Thoracic aorta (tissue), 2 donors: ENCODE measurements around the gene SLC25A11. TPM values are rescaled to one million over a fixed set of nuclear protein-coding genes. Genes with fewer than 3 reads are reported as not detected.

Experiments
- ATAC-seq: fragments of 150-250 bp; one replicate; pipeline ENCODE4 v1.8.0; 2017; ENCODE audit warnings: low read depth; ENCODE audit not compliant: insufficient number of reproducible peaks, low FRiP score
- DNase-seq: peaks from one replicate; pipeline ENCODE4 v3.0.0-alpha.2; 2020; ENCODE audit warnings: low spot score
- H3K27ac ChIP-seq, 2 donors: fragments of 200-600 bp; sonication (generic); 1 replicate in 1 of 2; 2 replicates in 1 of 2; pipeline ENCODE4 v1.5.1; 2016; ENCODE audit warnings: mild to moderate bottlenecking in 2 of 2, moderate library complexity in 2 of 2
- H3K27me3 ChIP-seq: fragments of 200-600 bp; sonication (generic); replicated peaks from 2 replicates; pipeline ENCODE4 v1.6.0; 2016; ENCODE audit warnings: mild to moderate bottlenecking; ENCODE audit not compliant: insufficient read depth
- H3K36me3 ChIP-seq: fragments of 200-600 bp; sonication (generic); one replicate; pipeline ENCODE4 v1.5.1; 2016
- H3K4me1 ChIP-seq, 2 donors: fragments of 200-600 bp; sonication (generic); 1 replicate in 1 of 2; 2 replicates in 1 of 2; pipeline versions ENCODE4 v1.5.1 to v1.6.0; 2016; ENCODE audit warnings: low read depth in 2 of 2, mild to moderate bottlenecking in 1 of 2; ENCODE audit not compliant: control insufficient read depth in 1 of 2
- H3K4me3 ChIP-seq: fragments of 200-600 bp; sonication (generic); 2 replicates; pipeline ENCODE4 v1.5.1; 2016; ENCODE audit warnings: mild to moderate bottlenecking
- H3K9me3 ChIP-seq: fragments of 200-600 bp; sonication (generic); 2 replicates; pipeline ENCODE4 v1.5.1; 2016
- total RNA-seq, 2 donors: library from RNA; depleted of rRNA; stranded (reverse); fragments of >200 nt; gene quantifications; one replicate each; pipeline versions ENCODE4 v1.1.0 to v1.2.3, GENCODE V29; 2016
- TF ChIP-seq, protein P1 (sequence below): fragments of 200-600 bp; sonication (generic); IDR thresholded peaks from one replicate; pipeline ENCODE4 v1.5.1; 2019; ENCODE audit warnings: antibody characterized with exemption

The SLC25A11 gene
- total RNA-seq, 2 donors from 2014 or later, result 27.0 to 39.7 TPM

DNA sequence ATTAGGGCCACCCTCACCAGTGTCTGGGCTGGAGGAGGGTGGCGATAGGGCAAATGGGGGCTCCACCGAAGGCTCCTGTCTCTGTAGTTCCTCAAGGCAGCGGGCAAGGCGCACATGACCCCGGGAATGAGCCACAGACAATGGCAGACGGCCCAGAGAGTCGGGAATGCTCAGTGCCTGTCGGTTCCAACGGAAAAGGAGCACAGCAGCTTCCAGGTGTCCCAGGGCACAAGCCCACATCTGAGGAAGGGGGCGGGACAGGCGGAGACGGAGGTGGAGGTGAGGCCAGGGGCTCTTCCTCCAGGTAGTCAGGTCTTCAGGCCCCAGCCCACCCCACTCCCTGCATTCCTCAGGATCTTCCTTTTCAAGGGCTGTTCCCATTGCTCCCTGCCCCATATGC, 32.9 kb upstream of the SLC25A11 start:
- H3K4me1 ChIP-seq, result peaks cover 8 to 38% of the 10 kb centered on the region in 2 donors
- peak overlapping the region in 1 of 2 donors; percentile 11 for H3K27ac ChIP-seq
- H3K4me3 ChIP-seq, result no peak overlapping the region
- no peaks in the 10 kb centered on the region for H3K27me3 ChIP-seq
- ATAC-seq (no peak), DNase-seq (no peak)
- no peaks in the 10 kb centered on the region for H3K9me3 ChIP-seq
- TF ChIP-seq, protein P1, sequence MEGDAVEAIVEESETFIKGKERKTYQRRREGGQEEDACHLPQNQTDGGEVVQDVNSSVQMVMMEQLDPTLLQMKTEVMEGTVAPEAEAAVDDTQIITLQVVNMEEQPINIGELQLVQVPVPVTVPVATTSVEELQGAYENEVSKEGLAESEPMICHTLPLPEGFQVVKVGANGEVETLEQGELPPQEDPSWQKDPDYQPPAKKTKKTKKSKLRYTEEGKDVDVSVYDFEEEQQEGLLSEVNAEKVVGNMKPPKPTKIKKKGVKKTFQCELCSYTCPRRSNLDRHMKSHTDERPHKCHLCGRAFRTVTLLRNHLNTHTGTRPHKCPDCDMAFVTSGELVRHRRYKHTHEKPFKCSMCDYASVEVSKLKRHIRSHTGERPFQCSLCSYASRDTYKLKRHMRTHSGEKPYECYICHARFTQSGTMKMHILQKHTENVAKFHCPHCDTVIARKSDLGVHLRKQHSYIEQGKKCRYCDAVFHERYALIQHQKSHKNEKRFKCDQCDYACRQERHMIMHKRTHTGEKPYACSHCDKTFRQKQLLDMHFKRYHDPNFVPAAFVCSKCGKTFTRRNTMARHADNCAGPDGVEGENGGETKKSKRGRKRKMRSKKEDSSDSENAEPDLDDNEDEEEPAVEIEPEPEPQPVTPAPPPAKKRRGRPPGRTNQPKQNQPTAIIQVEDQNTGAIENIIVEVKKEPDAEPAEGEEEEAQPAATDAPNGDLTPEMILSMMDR, result no peak
- peaks cover 33% of the 10 kb centered on the region for H3K36me3 ChIP-seq

DNA sequence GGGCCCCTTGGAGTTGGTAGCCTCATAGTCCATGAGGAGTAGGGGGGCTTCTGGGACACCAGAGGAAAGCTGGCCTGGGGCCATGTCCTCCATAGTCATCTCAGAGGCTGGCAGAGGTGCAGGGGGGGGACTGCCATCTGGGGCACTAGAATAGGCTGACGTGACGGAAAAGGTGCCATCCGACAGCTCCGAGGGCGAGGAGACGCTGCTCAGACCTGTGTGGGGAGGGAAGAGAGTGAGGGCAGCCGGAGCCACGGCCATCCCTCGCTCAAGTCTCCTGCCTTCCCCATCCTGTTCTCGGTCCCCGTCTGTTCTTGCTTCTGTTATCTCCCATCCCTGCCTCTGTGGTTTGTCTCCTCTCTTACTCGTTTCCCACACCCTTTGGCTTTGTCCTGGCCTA, 32.5 kb upstream of the SLC25A11 start:
- H3K4me3 ChIP-seq, result no peak overlapping the region
- ATAC-seq (no peak), DNase-seq (no peak)
- TF ChIP-seq, protein P1, result no peak
- H3K4me1 ChIP-seq, result peaks cover 8 to 38% of the 10 kb centered on the region in 2 donors
- peaks cover 28% of the 10 kb centered on the region for H3K36me3 ChIP-seq
- H3K9me3 ChIP-seq, result no peaks in the 10 kb centered on the region
- H3K27ac ChIP-seq, result peak overlapping the region in 1 of 2 donors; percentile 11
- no peaks in the 10 kb centered on the region for H3K27me3 ChIP-seq

DNA sequence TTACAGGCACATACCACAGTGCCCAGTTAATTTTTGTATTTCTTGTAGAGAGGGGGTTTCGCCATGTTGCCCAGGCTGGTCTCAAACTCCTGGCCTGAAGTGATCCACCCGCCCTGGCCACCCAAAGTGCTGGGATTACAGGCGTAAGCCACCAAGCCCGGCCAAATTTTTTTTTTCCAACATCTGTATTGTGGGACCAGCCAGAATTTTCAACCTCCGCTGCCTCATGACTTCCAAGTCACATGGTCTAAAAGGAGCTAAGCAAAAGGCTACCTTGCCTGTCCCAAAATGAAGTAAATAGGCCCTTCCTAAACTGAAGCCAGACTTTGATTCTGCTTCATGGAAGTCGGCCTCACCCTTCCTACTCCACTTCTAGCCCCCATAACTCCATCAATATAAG, 32.0 kb upstream of the SLC25A11 start:
- H3K36me3 ChIP-seq, result peaks cover 23% of the 10 kb centered on the region
- no peak overlapping the region for H3K27ac ChIP-seq
- H3K9me3 ChIP-seq, result no peaks in the 10 kb centered on the region
- H3K4me3 ChIP-seq, result no peak overlapping the region
- ATAC-seq, result no peak
- no peak for DNase-seq
- no peaks in the 10 kb centered on the region for H3K27me3 ChIP-seq
- peaks cover 8 to 38% of the 10 kb centered on the region in 2 donors for H3K4me1 ChIP-seq
- TF ChIP-seq, protein P1, result no peak

DNA sequence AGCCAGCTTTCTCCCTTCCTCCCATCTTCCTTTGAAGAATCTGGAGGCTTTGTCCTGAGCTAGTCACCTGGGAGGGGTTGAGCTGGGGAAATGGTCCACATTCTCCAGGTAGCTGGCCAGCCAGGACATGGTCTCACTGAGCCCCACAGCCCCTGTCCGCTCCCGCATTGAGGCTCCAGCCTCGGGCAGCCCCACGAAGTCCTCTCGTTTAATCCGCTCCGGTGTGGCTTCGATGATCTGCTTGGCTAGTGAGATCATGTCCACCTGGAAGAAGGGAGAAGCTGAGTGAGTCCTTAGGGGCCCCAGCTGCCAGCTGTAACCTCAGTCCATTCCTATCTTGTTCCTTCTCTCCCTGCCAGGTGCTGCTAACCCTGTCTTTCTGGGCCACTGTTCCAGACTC, 30.4 kb upstream of the SLC25A11 start:
- H3K36me3 ChIP-seq, result peaks cover 18% of the 10 kb centered on the region
- peaks cover 13 to 46% of the 10 kb centered on the region in 2 donors for H3K4me1 ChIP-seq
- TF ChIP-seq, protein P1, result no peak
- DNase-seq, result no peak
- ATAC-seq, result no peak
- no peaks in the 10 kb centered on the region for H3K9me3 ChIP-seq
- no peaks in the 10 kb centered on the region for H3K27me3 ChIP-seq
- no peak overlapping the region for H3K4me3 ChIP-seq
- peak overlapping the region in 1 of 2 donors; percentile 94 for H3K27ac ChIP-seq

DNA sequence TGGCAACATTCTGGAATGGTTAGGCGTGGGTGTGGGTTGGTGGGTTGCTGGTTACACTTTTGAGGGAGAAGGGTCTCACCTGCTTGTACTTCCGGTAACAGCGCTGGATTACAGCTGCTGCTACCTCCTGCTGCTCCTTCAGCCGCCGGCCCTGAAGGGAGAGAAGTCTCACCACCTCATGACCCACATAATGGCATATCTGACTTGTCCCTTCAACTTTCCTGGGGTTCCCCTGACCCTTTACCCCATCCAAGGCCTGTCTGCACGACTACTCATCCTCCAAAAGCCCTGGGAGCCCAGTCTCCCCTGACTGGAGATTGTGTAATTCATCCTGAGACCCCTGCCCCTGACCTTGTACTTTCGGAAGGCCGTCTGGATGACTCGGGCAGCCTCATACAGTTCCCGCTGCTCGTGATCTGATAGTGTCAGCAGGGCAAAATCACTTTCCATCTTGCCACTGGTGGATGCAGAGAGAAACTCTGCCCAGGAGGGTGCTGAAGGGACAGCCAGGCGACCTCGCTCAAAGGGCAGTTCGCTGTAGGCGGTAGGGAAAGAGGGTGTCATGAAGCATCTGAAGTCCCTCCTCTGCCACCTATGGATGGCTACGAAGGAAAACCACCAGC, 29.8 kb upstream of the SLC25A11 start:
- ATAC-seq, result no peak
- TF ChIP-seq, protein P1, result no peak

More for the DNA sequence above, 29.8 kb upstream of the SLC25A11 start:
- peak overlapping the region in 1 of 2 donors; percentile 94 for H3K27ac ChIP-seq
- H3K9me3 ChIP-seq, result no peaks in the 10 kb centered on the region
- H3K36me3 ChIP-seq, result peaks cover 18% of the 10 kb centered on the region
- H3K27me3 ChIP-seq, result no peaks in the 10 kb centered on the region
- peaks cover 13 to 46% of the 10 kb centered on the region in 2 donors for H3K4me1 ChIP-seq
- H3K4me3 ChIP-seq, result no peak overlapping the region
- DNase-seq, result no peak
